SIG-M5 treated with dmso at 0.1 percent for 504 hours (cell line): ENCODE measurements around the gene ZSWIM6.
A peak's percentile ranks its signal among the peaks of the same experiment; 100 is the strongest.

ENCODE experiments used
- DNase-seq: peaks from one replicate; lab custom pipeline; 2025; ENCODE audit not compliant: unreplicated experiment; lab: John Stamatoyannopoulos, UW

Gene ZSWIM6

DNA sequence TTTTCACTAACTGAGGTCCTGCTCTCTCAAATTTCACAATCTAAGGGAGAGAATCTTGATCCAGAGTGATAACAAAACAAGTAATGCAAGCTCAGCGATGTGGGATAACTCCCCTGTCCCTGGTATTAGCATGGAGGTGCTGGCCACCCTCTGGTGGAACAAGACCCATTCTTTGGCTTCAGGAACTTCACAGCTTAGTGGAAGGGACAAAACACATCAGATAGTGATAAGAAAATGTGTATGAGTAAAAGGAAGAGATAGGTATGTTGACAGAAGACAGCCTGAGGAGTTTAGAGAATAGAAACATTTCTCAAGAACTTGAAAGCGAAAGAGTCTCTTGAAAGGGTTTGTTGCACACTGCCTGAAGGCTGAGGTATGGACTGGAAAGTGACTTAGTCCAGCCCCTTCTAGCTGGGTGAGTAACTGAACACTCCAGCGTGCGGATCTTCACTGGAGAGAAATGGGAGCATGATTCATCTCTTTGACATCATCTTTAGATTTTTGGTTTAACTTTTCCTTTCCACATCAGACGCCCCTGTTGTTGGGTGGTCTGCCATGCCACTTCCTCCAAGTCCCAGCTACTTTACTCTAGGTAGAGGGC, 25.4 kb upstream of the ZSWIM6 start:
- peak; percentile 61 for DNase-seq

GRCh38 chr5:61307191-61307590, 24.9 kb upstream of the ZSWIM6 start:
- DNase-seq, result no peak

DNA sequence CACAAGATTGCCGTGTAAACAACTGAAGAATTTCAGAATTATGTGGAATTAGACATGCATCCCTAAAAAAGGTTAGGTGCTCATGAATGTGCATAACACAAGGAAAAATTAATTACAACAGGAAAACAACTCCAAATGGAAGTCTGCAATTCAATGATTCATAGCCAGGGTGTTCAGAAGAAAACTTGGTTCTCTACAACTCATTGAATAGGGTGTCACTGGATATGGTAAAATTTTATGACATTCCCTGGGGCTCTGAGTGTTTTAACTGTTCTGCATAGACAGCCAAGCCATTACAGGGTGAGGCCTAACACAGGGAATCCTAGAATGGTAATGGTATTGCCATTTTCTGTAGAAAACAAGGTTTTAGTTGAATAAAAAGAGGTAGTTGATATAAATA, 24.4 kb upstream of the ZSWIM6 start:
- DNase-seq, result no peak

DNA sequence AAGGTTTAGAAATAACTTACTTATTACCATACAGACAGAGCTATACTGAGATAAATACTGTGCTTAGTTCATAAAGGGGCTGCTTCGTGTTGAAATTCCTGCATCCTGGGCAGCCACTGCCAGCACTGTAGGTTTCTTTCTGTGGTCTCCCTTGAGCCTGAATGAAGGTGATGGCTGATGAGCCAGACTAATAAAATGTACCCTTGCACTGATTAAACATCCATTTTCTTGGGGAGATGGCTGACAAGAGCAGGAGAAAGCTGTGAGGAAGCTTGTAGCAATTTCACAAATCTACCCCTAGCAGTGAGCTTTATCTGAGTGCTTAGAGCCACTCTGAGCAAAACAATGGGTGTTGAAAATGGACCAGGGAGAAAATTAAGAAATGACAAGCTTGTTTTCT, 23.3 kb upstream of the ZSWIM6 start:
- no peak for DNase-seq

GRCh38 chr5:61309115-61309514, 22.9 kb upstream of the ZSWIM6 start:
- DNase-seq, result no peak

GRCh38 chr5:61311056-61311610, 20.9 kb upstream of the ZSWIM6 start:
- DNase-seq, result no peak

- no peak for DNase-seq
Measured at GRCh38 chr5:61311836-61312808, 19.9 kb upstream of the ZSWIM6 start.

- peak; percentile 21 for DNase-seq
Measured at GRCh38 chr5:61313960-61314681, 17.9 kb upstream of the ZSWIM6 start.

DNA sequence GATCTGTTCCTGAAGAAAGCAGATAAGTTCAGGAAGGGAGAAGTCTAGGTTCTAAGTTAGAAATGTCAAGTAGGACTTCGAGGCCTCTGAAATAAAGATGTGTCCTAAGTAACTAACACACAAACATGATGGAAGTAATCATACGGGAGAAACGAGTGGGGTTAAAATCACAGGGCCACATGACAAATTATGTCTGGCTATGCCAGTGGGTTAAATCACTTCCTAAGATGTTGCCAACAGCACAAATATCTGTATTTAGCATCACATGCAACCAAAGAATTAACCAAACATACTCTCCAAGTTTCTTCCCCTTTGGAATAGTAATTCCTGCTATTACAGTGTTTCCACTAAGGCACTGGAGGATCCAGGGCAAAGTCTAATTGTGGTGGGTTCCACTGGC, 13.7 kb upstream of the ZSWIM6 start:
- no peak for DNase-seq

GRCh38 chr5:61319388-61320146, 12.5 kb upstream of the ZSWIM6 start:
- DNase-seq, result peak; percentile 89

DNA sequence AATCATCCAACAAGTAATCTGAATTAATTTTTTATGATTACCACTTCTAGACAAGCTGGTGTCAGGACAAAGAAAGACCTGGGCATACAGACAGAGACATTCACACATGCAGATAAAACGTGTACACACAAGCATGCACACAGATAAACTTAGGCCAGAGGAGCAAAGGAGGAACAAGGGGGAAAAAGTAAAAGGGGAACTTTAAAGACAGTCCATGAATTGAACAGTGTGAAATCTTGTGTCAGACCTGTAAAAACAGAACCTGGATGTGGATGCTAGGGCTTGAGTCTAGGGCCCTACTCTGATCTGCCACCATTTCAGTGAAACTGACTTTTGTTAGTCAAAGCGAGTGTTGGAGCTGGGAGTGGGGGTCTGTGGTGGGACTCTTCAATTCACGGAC, 11.2 kb upstream of the ZSWIM6 start:
- peak; percentile 76 for DNase-seq

DNA sequence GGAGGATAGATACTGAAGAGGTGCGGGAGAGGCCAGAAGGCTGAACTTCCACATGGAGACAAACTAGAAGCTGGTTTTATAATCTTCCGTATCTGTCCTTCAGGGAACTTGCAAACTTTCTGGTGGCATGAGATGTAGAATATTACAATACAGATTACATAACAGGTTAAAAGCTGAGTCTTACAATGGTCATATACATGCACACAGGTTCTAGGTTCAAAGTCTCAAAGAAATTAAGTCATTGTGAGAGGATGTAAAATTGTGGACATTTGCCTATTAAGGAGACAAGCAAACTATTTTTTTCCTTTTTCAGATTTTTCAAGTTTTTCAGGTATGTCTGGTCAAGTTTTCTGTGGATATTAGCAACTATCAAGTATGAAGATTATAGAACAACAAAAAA, 10.4 kb upstream of the ZSWIM6 start:
- DNase-seq, result no peak

GRCh38 chr5:61322738-61323725, 9.0 kb upstream of the ZSWIM6 start:
- DNase-seq, result no peak

DNA sequence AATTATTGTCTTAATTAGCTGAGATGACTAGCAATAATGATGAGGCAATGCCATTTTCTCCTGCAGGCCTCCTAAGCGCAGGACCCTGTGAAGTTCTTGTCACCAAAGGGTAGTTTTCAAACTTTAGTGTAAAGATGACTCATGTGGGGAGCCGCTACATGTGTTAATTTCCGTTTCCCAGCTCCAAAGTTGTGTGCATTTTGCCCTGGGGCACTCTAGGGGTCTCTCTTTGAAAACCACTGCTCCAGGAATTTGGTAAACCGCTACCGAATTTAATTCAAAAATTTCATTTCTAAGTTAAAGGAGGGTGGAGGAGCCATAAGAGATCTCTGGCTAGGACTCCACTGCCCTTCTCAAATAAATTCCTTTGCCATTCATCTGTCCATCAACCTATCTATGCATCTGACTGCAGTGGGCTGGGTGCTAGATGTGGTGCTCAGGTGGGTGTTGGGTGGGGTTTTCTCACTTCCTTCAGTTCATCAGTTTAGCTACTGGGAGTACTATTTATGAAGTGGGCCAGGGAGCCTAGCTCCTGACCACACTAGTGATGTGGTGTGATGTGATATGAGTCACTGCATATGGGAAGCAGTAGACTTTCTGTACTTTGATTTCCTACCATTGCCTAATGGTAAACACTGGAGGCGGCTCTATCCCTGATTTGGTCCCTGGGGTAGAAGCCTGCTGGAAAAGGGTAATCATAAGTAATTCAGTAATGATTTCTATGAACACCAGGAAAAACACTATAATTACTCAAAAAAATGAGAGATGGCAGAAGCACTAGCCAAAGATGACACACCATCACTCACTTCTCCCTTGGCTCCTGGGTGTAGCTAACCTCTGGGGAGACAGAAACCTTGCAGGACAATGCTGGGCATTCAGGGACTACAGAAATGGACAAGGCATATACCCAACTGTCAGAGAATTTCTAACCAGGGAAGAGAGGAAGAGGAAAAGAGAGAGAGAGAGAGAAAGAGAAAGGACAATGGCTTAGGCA, 4.0 kb upstream of the ZSWIM6 start:
- DNase-seq, result peak; percentile 83

DNA sequence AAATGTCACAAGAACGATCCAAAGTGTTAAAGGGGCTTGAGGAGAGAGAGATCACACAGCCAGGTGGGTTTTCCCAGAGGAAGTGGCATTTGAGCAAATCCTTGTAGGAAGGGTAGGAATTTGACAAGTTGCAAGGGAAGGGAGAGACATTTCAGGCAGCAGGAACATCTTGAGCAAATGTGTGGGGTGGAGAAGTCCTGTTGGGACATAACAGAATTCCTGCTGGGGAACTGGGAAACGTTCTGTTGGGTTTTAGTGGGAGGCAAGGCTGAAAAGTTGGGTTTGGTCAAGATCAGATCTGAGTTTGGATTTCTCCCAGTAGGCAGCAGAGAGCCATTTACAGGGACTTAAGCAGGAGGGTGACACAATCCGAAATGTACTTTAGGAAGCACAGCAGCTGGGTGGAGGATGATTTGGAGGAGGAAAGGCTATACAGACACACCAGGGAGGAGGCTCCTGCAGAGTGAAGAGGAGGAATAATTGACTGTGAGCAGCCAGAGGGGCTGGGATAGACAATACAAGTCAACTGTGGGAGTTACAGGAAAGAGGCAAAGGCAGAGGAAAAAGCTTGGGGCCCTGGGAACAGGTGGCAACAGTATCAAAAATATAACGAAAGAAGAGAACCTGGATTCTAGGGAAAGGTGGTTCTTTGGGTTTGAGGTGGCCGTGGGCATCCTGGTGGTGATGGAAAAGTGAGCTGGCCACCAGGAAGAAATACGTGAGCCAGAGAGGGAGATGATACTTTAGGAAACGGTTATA, 3.1 kb upstream of the ZSWIM6 start:
- no peak for DNase-seq

- peak; percentile 37 for DNase-seq
Measured at GRCh38 chr5:61329550-61330128, 2.4 kb upstream of the ZSWIM6 start.

GRCh38 chr5:61330341-61330844, 1.7 kb upstream of the ZSWIM6 start:
- DNase-seq, result no peak
